Measurements from ENCODE around the gene KIAA1549.

KIAA1549 gene

GRCh38 chr7:138929969-138930368 lies 51.2 kb downstream of the KIAA1549 start:
- no peak overlapping the region for H3K27ac ChIP-seq (ENCODE audit: extremely low read depth, low read depth, low read length)
- H3K9me3 ChIP-seq (ENCODE audit: control insufficient read depth, insufficient read depth, low read depth, low read length), result no peaks in the 10 kb centered on the region
- H3K4me3 ChIP-seq (ENCODE audit: low read depth, low read length), result no peak overlapping the region
- peaks cover 2% of the 10 kb centered on the region for H3K4me1 ChIP-seq (ENCODE audit: control insufficient read depth, insufficient read depth, low read length)
- H3K36me3 ChIP-seq (ENCODE audit: control insufficient read depth in 2 of 2, insufficient read depth in 1 of 2, low read length in 2 of 2), result no peaks in the 10 kb centered on the region
- CTCF ChIA-PET, result interaction anchor here (0.6 kb wide), 1 partner anchor 35 kb away, joined by 5 read pairs; no protein-coding TSS in a partner anchor
- POLR2A ChIA-PET, result no interaction called here
- TF ChIP-seq ZNF146 (tag by site-specific recombination; IDR thresholded peaks at IDR 0.05), result no peak

GRCh38 chr7:138926241-138926612 lies 55.0 kb downstream of the KIAA1549 start:
- ChIA-PET CTCF (no interaction called here), POLR2A (interaction anchor here (0.7 kb wide), 1 partner anchor 23 kb away, joined by 3 read pairs; no protein-coding TSS in a partner anchor)
- Histone ChIP-seq H3K27ac (ENCODE audit: extremely low read depth, low read depth, low read length) (no peak overlapping the region), H3K4me1 (ENCODE audit: control insufficient read depth, insufficient read depth, low read length) (no peaks in the 10 kb centered on the region; the same call in 1 of the 2 replicates), H3K9me3 (ENCODE audit: control insufficient read depth, insufficient read depth, low read depth, low read length) (no peaks in the 10 kb centered on the region), H3K36me3 (ENCODE audit: control insufficient read depth in 2 of 2, insufficient read depth in 1 of 2, low read length in 2 of 2) (no peaks in the 10 kb centered on the region), H3K4me3 (ENCODE audit: low read depth, low read length) (no peak overlapping the region)
- peak; percentile 10; the same call in 1 of the 2 replicates for TF ChIP-seq GFI1B (tag by site-specific recombination; IDR thresholded peaks at IDR 0.05)
- TF ChIP-seq ZNF157 (tag by site-specific recombination; IDR thresholded peaks at IDR 0.05), result no peak
- TF ChIP-seq, protein P1, sequence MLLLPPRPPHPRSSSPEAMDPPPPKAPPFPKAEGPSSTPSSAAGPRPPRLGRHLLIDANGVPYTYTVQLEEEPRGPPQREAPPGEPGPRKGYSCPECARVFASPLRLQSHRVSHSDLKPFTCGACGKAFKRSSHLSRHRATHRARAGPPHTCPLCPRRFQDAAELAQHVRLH (tag by site-specific recombination; IDR thresholded peaks at IDR 0.05), result no peak
- no peak for TF ChIP-seq KLF1 (tag by site-specific recombination; IDR thresholded peaks at IDR 0.05)
- TF ChIP-seq ZNF510 (tag by site-specific recombination; IDR thresholded peaks at IDR 0.05; ENCODE audit: insufficient replicate concordance), result no peak
- no peak for TF ChIP-seq ZFP41 (tag by site-specific recombination; IDR thresholded peaks at IDR 0.05; ENCODE audit: borderline replicate concordance)
- no peak for TF ChIP-seq ZNF76 (tag by site-specific recombination; IDR thresholded peaks at IDR 0.05; ENCODE audit: borderline replicate concordance, low read depth)
- TF ChIP-seq OVOL3 (tag by site-specific recombination; IDR thresholded peaks at IDR 0.05), result no peak

- H3K4me3 ChIP-seq (ENCODE audit: low read depth, low read length), result no peak overlapping the region
- no peak overlapping the region for H3K27ac ChIP-seq (ENCODE audit: extremely low read depth, low read depth, low read length)
- H3K9me3 ChIP-seq (ENCODE audit: control insufficient read depth, insufficient read depth, low read depth, low read length), result no peaks in the 10 kb centered on the region
- no peaks in the 10 kb centered on the region; the same call in 1 of the 2 replicates for H3K4me1 ChIP-seq (ENCODE audit: control insufficient read depth, insufficient read depth, low read length)
- H3K36me3 ChIP-seq (ENCODE audit: control insufficient read depth in 2 of 2, insufficient read depth in 1 of 2, low read length in 2 of 2), result no peaks in the 10 kb centered on the region
- POLR2A ChIA-PET, result no interaction called here
- CTCF ChIA-PET, result interaction anchor here (0.6 to 1.3 kb wide), 5 partner anchors 11 to 57 kb away, joined by 3 to 6 read pairs (median 3); no protein-coding TSS in a partner anchor
- TF ChIP-seq ZNF791 (tag by site-specific recombination; IDR thresholded peaks at IDR 0.05), result no peak
- no peak for TF ChIP-seq ZNF302 (tag by site-specific recombination; IDR thresholded peaks at IDR 0.05; ENCODE audit: low read depth)
- no peak for TF ChIP-seq GLIS1 (tag by site-specific recombination; IDR thresholded peaks at IDR 0.05)
- no peak for TF ChIP-seq ZNF777 (tag by site-specific recombination; IDR thresholded peaks at IDR 0.05; ENCODE audit: borderline replicate concordance)
- no peak for TF ChIP-seq ZNF776 (tag by site-specific recombination; IDR thresholded peaks at IDR 0.05; ENCODE audit: borderline replicate concordance)
- TF ChIP-seq, protein P2, sequence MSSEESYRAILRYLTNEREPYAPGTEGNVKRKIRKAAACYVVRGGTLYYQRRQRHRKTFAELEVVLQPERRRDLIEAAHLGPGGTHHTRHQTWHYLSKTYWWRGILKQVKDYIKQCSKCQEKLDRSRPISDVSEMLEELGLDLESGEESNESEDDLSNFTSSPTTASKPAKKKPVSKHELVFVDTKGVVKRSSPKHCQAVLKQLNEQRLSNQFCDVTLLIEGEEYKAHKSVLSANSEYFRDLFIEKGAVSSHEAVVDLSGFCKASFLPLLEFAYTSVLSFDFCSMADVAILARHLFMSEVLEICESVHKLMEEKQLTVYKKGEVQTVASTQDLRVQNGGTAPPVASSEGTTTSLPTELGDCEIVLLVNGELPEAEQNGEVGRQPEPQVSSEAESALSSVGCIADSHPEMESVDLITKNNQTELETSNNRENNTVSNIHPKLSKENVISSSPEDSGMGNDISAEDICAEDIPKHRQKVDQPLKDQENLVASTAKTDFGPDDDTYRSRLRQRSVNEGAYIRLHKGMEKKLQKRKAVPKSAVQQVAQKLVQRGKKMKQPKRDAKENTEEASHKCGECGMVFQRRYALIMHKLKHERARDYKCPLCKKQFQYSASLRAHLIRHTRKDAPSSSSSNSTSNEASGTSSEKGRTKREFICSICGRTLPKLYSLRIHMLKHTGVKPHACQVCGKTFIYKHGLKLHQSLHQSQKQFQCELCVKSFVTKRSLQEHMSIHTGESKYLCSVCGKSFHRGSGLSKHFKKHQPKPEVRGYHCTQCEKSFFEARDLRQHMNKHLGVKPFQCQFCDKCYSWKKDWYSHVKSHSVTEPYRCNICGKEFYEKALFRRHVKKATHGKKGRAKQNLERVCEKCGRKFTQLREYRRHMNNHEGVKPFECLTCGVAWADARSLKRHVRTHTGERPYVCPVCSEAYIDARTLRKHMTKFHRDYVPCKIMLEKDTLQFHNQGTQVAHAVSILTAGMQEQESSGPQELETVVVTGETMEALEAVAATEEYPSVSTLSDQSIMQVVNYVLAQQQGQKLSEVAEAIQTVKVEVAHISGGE (tag by site-specific recombination; conservative IDR thresholded peaks at IDR 0.05; ENCODE audit: low read depth), result no peak
- TF ChIP-seq ZNF561 (tag by site-specific recombination; IDR thresholded peaks at IDR 0.05; ENCODE audit: borderline replicate concordance), result no peak
- no peak for TF ChIP-seq ZBTB8A (tag by site-specific recombination; IDR thresholded peaks at IDR 0.05)
- no peak for TF ChIP-seq ZBTB10 (tag by site-specific recombination; IDR thresholded peaks at IDR 0.05)
- TF ChIP-seq ZNF658 (tag by site-specific recombination; IDR thresholded peaks at IDR 0.05), result no peak
- no peak for TF ChIP-seq ZNF174 (tag by site-specific recombination; IDR thresholded peaks at IDR 0.05)
- TF ChIP-seq, protein P3, sequence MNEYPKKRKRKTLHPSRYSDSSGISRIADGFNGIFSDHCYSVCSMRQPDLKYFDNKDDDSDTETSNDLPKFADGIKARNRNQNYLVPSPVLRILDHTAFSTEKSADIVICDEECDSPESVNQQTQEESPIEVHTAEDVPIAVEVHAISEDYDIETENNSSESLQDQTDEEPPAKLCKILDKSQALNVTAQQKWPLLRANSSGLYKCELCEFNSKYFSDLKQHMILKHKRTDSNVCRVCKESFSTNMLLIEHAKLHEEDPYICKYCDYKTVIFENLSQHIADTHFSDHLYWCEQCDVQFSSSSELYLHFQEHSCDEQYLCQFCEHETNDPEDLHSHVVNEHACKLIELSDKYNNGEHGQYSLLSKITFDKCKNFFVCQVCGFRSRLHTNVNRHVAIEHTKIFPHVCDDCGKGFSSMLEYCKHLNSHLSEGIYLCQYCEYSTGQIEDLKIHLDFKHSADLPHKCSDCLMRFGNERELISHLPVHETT (tag by site-specific recombination; IDR thresholded peaks at IDR 0.05), result no peak
- TF ChIP-seq, protein P1 (tag by site-specific recombination; IDR thresholded peaks at IDR 0.05), result no peak
- TF ChIP-seq ZNF248 (tag by site-specific recombination; IDR thresholded peaks at IDR 0.05), result no peak
- no peak for TF ChIP-seq ZBTB1 (tag by site-specific recombination; IDR thresholded peaks at IDR 0.05)
These were observed 56.5 kb downstream of the KIAA1549 start for GRCh38 chr7:138924501-138925225.
